Head of caudate nucleus (tissue), 42 donors: ENCODE data around the gene BDH1.
"Not testable (repeated sequence)": the region's sequence is repeated elsewhere in the genome, so short reads cannot be mapped to it uniquely, and the experiment has no call there.

ENCODE experiments used
- DNase-seq, 42 donors: peaks; one replicate each; pipeline versions ENCODE4 v3.0.0 to v3.0.0-alpha.2; 2020 to 2021; ENCODE audit warnings: mixed read lengths in 7 of 42
- intact Hi-C: fragments of 100-400 bp; cut with DNase I; formaldehyde crosslinking; loops from one replicate; pipeline ENCODE4 v1.15.0; 2022

BDH1 gene

GRCh38 chr3:197527569-197527968 is 28.2 kb downstream of the BDH1 start:
- intact Hi-C loops: no loop called here
- peak in 1 of 42 donors; percentile 44 for DNase-seq

GRCh38 chr3:197525706-197526105 is 30.1 kb downstream of the BDH1 start:
- intact Hi-C loops: no loop called here
- no peak for DNase-seq

GRCh38 chr3:197524128-197524527 is 31.6 kb downstream of the BDH1 start:
- intact Hi-C loops: no loop called here
- no peak for DNase-seq

- intact Hi-C loops: no loop called here
- DNase-seq: no peak
These were observed 32.2 kb downstream of the BDH1 start for GRCh38 chr3:197523526-197523925.

GRCh38 chr3:197522881-197523441 is 32.8 kb downstream of the BDH1 start:
- intact Hi-C loops: no loop called here
- DNase-seq: no peak

- intact Hi-C loops: no loop called here
- no peak for DNase-seq
These were observed 33.5 kb downstream of the BDH1 start for GRCh38 chr3:197522183-197522715.

- DNase-seq: no peak
- intact Hi-C loops: no loop called here
These were observed 34.2 kb downstream of the BDH1 start for GRCh38 chr3:197521277-197522182.

- DNase-seq: peak in 40 of 42 donors; percentile 29 to 78 (median 58)
- intact Hi-C loops: no loop called here
These were observed 35.2 kb downstream of the BDH1 start for GRCh38 chr3:197520311-197521276.

- no peak for DNase-seq
- intact Hi-C loops: no loop called here
These were observed 36.0 kb downstream of the BDH1 start for GRCh38 chr3:197519801-197520211.

GRCh38 chr3:197518881-197519421 is 36.8 kb downstream of the BDH1 start:
- intact Hi-C loops: no loop called here
- DNase-seq: no peak

- DNase-seq, intact Hi-C loops: not testable (repeated sequence)
These were observed 37.7 kb downstream of the BDH1 start for GRCh38 chr3:197517922-197518683.

GRCh38 chr3:197516890-197517606 is 38.7 kb downstream of the BDH1 start:
- intact Hi-C loops, DNase-seq: not testable (repeated sequence)

- peak in 11 of 42 donors; percentile 17 to 71 (median 42) for DNase-seq
- intact Hi-C loops: no loop called here
These were observed 39.3 kb downstream of the BDH1 start for GRCh38 chr3:197516517-197516889.

GRCh38 chr3:197514786-197515355 is 40.9 kb downstream of the BDH1 start:
- intact Hi-C loops: loop anchor here (5.0 kb wide), 2 partner anchors 37 to 58 kb away; no protein-coding TSS in a partner anchor
- DNase-seq: no peak

GRCh38 chr3:197513953-197514785 is 41.6 kb downstream of the BDH1 start:
- no peak for DNase-seq
- intact Hi-C loops: loop anchor here (5.0 kb wide), 2 partner anchors 38 to 57 kb away; no protein-coding TSS in a partner anchor
